Measurements from ENCODE around the gene TLR10. TPM values are rescaled to one million over a fixed set of nuclear protein-coding genes. Genes with fewer than 3 reads are reported as not detected.

TLR10 gene
- total RNA-seq, 4 donors from 2014 or later: not detected

- no peak overlapping the region for H3K27ac ChIP-seq
- ATAC-seq (no peak), DNase-seq (no peak)
- intact Hi-C loops (cut with DNase I; ENCODE audit: low total_unique reads): no loop called here
- no peak overlapping the region for H3K4me3 ChIP-seq
- in situ Hi-C loops (cut with MboI; ENCODE audit: low sequenced_read_pairs in 4 of 4): loop anchor here in 2 of 4 donors (25.0 kb wide), 1 partner anchor 684 kb away; no protein-coding TSS in a partner anchor
- TF ChIP-seq CTCF (IDR thresholded peaks at IDR 0.05 in 4 of 5, conservative IDR thresholded peaks at IDR 0.05 in 1 of 5) (no peak), POLR2A (IDR thresholded peaks at IDR 0.05) (no peak)
- H3K36me3 ChIP-seq: no peaks in the 10 kb centered on the region
- no peaks in the 10 kb centered on the region for H3K9me3 ChIP-seq
- H3K27me3 ChIP-seq: no peaks in the 10 kb centered on the region
- H3K4me1 ChIP-seq: no peaks in the 10 kb centered on the region
Observed at GRCh38 chr4:38745881-38746280, 36.9 kb downstream of the TLR10 start.

- Histone ChIP-seq H3K27ac (no peak overlapping the region), H3K36me3 (no peaks in the 10 kb centered on the region), H3K9me3 (no peaks in the 10 kb centered on the region), H3K4me3 (no peak overlapping the region), H3K27me3 (no peaks in the 10 kb centered on the region), H3K4me1 (no peaks in the 10 kb centered on the region)
- DNase-seq: no peak
- in situ Hi-C loops (cut with MboI; ENCODE audit: low sequenced_read_pairs in 4 of 4): loop anchor here in 2 of 4 donors (25.0 kb wide), 1 partner anchor 682 kb away; no protein-coding TSS in a partner anchor
- ATAC-seq: no peak
- intact Hi-C loops (cut with DNase I; ENCODE audit: low total_unique reads): no loop called here
- TF ChIP-seq POLR2A (IDR thresholded peaks at IDR 0.05): no peak
- no peak for TF ChIP-seq CTCF (IDR thresholded peaks at IDR 0.05 in 4 of 5, conservative IDR thresholded peaks at IDR 0.05 in 1 of 5)
Observed at GRCh38 chr4:38743866-38744265, 38.9 kb downstream of the TLR10 start.

GRCh38 chr4:38740303-38740702 lies 42.5 kb downstream of the TLR10 start:
- H3K9me3 ChIP-seq: no peaks in the 10 kb centered on the region
- peak; percentile 66 to 76 for ATAC-seq
- DNase-seq: no peak
- H3K36me3 ChIP-seq: no peaks in the 10 kb centered on the region
- no peaks in the 10 kb centered on the region for H3K4me1 ChIP-seq
- in situ Hi-C loops (cut with MboI; ENCODE audit: low sequenced_read_pairs in 4 of 4) (loop anchor here in 2 of 4 donors (25.0 kb wide), 1 partner anchor 678 kb away; no protein-coding TSS in a partner anchor), intact Hi-C loops (cut with DNase I; ENCODE audit: low total_unique reads) (no loop called here)
- TF ChIP-seq POLR2A (IDR thresholded peaks at IDR 0.05): no peak
- H3K27me3 ChIP-seq: no peaks in the 10 kb centered on the region
- H3K4me3 ChIP-seq: no peak overlapping the region
- H3K27ac ChIP-seq: no peak overlapping the region

- H3K27me3 ChIP-seq: no peaks in the 10 kb centered on the region
- DNase-seq (no peak), ATAC-seq (no peak)
- in situ Hi-C loops (cut with MboI; ENCODE audit: low sequenced_read_pairs in 4 of 4): loop anchor here in 3 of 4 donors (10.0 to 25.0 kb wide), 2 partner anchors 664 to 677 kb away; no protein-coding TSS in a partner anchor
- H3K36me3 ChIP-seq: no peaks in the 10 kb centered on the region
- no peaks in the 10 kb centered on the region for H3K9me3 ChIP-seq
- no peak overlapping the region for H3K4me3 ChIP-seq
- no peak overlapping the region for H3K27ac ChIP-seq
- TF ChIP-seq CTCF (IDR thresholded peaks at IDR 0.05 in 4 of 5, conservative IDR thresholded peaks at IDR 0.05 in 1 of 5): no peak
- TF ChIP-seq POLR2A (IDR thresholded peaks at IDR 0.05): no peak
- no peaks in the 10 kb centered on the region for H3K4me1 ChIP-seq
- intact Hi-C loops (cut with DNase I; ENCODE audit: low total_unique reads): no loop called here
Observed at GRCh38 chr4:38738940-38739803, 43.6 kb downstream of the TLR10 start.

GRCh38 chr4:38735870-38736269 lies 46.9 kb downstream of the TLR10 start:
- in situ Hi-C loops (cut with MboI; ENCODE audit: low sequenced_read_pairs in 4 of 4) (loop anchor here in 3 of 4 donors (10.0 to 25.0 kb wide), 2 partner anchors 661 to 674 kb away; no protein-coding TSS in a partner anchor), intact Hi-C loops (cut with DNase I; ENCODE audit: low total_unique reads) (no loop called here)
- Histone ChIP-seq H3K36me3 (no peaks in the 10 kb centered on the region), H3K27ac (no peak overlapping the region), H3K9me3 (no peaks in the 10 kb centered on the region), H3K4me1 (no peaks in the 10 kb centered on the region), H3K27me3 (no peaks in the 10 kb centered on the region), H3K4me3 (no peak overlapping the region)
- ATAC-seq (no peak), DNase-seq (no peak)
- no peak for TF ChIP-seq POLR2A (IDR thresholded peaks at IDR 0.05)
- no peak for TF ChIP-seq CTCF (IDR thresholded peaks at IDR 0.05 in 4 of 5, conservative IDR thresholded peaks at IDR 0.05 in 1 of 5)
